ENCODE data around the gene BBS12.

BBS12 gene

DNA sequence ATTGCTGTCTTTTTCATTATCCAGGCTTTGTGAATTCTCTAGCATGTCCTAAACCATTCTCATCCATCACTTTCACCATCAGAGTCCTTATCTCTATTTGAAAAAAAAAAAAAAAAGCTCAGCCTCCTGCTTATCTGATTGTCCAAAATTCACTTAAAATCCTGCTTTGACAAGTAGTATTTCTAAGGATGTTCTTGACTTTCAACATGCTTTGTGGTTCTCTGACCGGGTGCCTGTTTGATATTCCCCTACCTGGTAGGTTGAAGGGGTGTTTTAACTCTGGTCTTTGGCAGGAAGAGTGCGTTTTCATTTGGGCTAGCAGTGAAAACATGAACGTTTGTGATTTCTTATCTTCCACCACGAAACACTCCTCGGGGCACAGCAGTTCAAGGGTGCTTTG is 17.3 kb upstream of the BBS12 start:
- no peak for DNase-seq (ENCODE audit: low spot score)

- DNase-seq (ENCODE audit: low spot score): peak; percentile 66
Observed at GRCh38 chr4:122716825-122717448, 15.6 kb upstream of the BBS12 start.

GRCh38 chr4:122718281-122718680 is 14.2 kb upstream of the BBS12 start:
- DNase-seq (ENCODE audit: low spot score): no peak

GRCh38 chr4:122722256-122722655 is 10.2 kb upstream of the BBS12 start:
- no peak for DNase-seq (ENCODE audit: low spot score)

- no peak for DNase-seq (ENCODE audit: low spot score)
Observed at GRCh38 chr4:122728856-122729255, 3.6 kb upstream of the BBS12 start.

GRCh38 chr4:122731676-122732075 is 828 bp upstream of the BBS12 start:
- peak; percentile 19 for DNase-seq (ENCODE audit: low spot score)

DNA sequence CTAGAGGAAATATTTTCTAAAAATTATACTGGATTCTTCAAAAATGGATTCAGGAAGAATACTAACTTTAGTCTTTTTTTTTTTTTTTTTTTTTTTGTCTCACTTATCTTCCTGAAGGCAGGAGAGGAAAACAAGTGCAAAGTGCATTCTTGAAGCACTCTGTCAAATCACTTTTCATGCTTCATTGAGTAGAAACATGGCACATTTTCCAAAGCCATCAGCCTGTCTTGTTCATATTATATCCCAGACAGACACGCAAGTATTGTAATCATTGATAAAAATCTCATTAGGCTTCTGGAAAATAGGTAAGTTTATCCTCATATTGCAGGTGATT is 1.2 kb downstream of the BBS12 start:
- DNase-seq (ENCODE audit: low spot score): no peak

DNA sequence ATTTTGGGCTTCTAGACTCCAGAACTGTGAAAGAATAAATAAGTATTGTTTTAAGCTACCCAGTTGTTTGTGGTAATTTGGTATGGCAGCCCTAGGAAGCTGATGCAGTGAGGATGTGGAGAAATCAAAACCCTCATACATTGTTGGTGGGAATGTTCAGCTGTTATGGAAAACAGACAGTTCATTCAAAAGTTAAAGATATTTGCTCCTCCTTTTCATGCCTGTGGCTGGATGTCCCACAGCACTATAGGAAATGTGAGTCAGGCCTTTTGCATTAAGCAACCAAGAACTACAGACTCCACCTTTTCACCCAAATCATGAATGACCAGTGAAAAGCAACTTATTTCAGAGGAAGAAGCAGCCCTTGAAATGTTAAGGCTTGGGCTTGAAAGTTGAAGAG is 6.7 kb downstream of the BBS12 start:
- no peak for DNase-seq (ENCODE audit: low spot score)

DNA sequence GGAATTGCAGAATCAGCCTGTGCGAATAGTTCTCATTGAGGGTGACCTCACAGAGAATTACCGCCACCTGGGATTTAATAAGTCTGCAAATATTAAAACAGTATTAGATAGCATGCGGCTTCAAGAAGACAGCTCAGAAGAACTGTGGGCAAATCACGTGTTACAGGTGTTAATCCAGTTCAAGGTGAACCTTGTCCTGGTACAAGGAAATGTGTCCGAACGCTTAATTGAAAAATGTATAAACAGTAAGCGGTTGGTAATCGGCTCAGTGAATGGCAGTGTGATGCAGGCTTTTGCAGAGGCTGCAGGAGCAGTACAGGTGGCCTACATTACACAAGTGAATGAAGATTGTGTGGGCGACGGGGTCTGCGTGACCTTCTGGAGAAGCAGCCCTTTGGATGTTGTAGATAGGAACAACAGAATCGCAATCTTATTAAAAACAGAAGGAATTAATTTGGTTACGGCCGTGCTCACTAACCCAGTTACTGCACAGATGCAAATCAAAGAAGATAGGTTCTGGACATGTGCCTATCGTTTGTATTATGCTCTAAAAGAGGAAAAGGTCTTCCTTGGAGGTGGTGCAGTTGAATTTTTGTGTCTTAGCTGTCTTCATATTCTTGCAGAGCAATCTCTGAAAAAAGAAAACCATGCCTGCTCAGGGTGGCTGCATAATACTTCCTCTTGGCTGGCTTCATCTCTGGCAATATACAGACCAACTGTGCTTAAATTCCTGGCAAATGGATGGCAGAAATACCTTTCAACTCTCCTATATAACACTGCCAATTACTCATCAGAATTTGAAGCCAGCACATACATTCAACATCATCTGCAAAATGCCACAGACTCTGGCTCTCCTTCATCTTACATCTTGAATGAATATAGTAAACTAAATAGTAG is 10.7 kb downstream of the BBS12 start:
- no peak for DNase-seq (ENCODE audit: low spot score)

- DNase-seq (ENCODE audit: low spot score): no peak
Observed at GRCh38 chr4:122744229-122744628, 11.7 kb downstream of the BBS12 start.

DNA sequence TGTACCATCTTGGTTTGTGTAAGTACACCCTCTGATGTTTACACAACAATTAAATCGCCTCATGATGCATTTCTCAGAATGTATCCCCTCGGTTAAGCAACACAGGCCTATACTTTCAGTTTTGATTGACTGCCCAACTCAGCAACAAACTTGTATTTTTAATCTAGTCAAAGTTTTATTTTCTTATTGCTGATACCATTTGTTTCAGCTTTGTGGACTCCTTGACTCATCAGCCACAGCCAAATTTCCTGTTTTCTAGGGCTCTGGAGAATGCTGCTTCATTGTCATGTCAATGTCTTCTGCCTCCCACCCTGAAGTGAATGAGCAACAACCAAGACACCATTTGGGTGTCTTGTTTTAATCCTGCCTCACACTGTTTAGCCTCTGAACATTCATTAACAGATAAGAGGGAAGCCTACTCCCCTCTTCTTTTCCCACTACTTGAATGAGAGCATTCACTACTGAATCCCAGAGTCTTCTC is 14.0 kb downstream of the BBS12 start:
- DNase-seq (ENCODE audit: low spot score): no peak

DNA sequence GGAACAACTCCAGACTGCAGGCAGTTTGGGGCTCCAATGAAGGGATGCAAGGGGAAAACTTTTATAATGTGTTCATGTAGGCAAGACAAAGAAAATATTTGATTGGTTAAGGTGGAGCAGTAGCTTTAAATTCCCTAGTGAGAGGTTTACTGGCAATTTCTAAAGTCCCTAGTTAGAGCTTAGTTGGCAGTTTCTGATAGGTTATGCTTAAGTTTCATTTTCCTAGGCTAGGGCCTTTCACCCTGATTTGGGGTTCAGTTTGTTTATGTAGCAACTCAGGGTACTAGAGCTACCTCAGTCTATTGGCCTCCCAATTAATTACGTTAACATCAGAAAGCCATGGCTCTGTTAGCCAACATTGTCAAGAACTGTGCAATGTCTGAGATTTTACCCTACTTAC is 14.6 kb downstream of the BBS12 start:
- DNase-seq (ENCODE audit: low spot score): no peak

GRCh38 chr4:122747883-122748282 is 15.4 kb downstream of the BBS12 start:
- peak; percentile 32 for DNase-seq (ENCODE audit: low spot score)

- no peak for DNase-seq (ENCODE audit: low spot score)
Observed at GRCh38 chr4:122749704-122750454, 17.4 kb downstream of the BBS12 start.

GRCh38 chr4:122755675-122756074 is 23.2 kb downstream of the BBS12 start:
- no peak for DNase-seq (ENCODE audit: low spot score)

DNA sequence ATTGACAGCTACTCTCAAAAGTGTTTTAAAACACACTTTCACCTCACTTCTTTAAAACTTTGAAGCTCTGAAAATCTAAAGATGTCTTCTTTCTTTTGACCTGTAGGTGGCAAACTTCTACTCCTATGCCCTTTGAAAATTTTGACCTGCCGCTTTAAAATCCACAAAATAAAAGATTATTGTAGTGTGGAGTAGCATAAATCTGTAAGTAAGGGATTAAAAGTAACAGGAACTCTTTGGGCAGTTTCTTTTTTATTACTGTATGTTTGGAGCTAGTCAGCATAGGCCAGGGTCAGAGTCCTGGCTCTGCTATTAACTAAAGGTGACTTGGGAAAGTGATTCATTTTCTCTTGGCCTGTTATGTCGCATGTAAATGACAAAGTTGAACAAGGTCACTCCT is 25.5 kb downstream of the BBS12 start:
- peak; percentile 58 for DNase-seq (ENCODE audit: low spot score)

- peak; percentile 46 for DNase-seq (ENCODE audit: low spot score)
Observed at GRCh38 chr4:122759639-122760310, 27.3 kb downstream of the BBS12 start.

DNA sequence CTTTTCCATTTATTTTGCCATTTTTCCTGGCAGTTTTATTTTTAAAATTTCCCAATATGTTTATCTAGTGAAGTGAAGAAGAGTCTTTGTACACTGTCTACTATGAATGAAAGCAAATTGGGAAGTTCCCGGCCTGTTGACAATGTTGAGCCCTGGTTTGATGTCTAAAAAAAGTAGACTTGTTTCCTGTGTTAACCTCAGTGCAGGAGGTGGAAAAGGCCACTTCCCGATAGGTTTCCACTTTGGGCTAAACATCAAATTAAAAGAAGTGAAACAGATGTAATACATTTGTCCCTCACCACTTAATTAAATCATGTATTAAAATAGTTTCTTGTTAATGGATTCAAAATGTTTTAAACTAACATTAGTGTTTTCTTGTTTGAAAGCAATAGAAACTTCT is 30.0 kb downstream of the BBS12 start:
- DNase-seq (ENCODE audit: low spot score): no peak

DNA sequence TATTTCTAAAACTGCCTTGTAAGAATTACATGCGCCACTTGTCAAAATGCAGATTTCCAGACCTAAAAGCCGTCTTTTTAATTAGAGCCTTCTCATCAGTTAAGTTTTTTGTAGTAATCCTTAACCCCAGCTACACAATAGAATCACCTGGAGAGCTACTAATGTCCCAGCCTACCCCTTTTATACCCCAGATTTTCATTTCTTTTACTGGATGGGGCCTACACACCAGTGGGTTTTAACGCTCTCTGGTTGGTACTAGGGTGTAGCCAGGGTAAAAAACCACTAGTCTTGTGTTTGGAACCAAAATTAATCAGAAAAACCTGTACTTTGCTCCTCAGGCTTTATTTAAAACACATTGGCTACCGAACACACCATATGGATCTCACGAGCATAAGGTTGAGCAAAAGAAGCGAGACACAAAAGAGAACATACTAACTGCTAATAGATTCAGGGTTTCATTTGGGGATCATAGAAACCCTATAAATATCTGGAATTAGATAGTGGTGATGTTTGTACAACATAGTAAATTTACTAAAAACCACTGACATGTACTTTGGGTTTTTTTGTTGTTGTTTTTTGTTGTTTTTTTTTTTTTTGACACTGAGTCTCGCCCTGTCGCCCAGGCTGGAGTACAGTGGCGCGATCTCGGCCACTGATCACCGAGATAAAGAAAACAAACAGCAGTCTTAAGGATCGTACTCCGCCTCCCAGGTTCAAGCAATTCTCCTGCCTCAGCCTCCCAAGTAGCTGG is 30.6 kb downstream of the BBS12 start:
- DNase-seq (ENCODE audit: low spot score): no peak

GRCh38 chr4:122764071-122764820 is 31.7 kb downstream of the BBS12 start:
- no peak for DNase-seq (ENCODE audit: low spot score)

DNA sequence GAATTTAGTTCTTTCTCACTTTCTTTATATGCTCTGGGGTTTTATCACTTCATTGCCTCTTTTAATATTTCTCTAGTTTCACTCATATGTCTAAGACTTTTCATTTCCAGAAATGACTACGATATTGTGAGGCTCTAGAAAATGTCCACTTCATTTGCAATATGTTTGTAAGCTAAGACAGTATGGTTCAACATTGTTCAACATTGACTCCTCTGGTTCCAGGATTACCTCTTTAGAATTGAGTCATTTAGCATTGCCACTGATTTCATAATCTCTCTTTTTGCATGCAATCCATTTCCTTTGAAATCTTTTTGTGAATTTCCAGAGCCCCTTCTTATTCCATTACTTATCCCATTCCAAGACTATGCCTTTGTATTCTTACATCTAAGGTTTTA is 32.3 kb downstream of the BBS12 start:
- peak; percentile 22 for DNase-seq (ENCODE audit: low spot score)

Data from RKO (cell line).